Fibroblast of the aortic adventitia (primary cell): ENCODE data around the gene ARMH4. TPM values are rescaled to one million over a fixed set of nuclear protein-coding genes. Genes with fewer than 3 reads are reported as not detected.

Experiments
- DNase-seq: peaks from one replicate; pipeline ENCODE4 v3.0.0-alpha.2; 2010; ENCODE audit warnings: low read depth
- H3K4me3 ChIP-seq: 2 replicates; pipeline ENCODE4 v1.5.1; 2011; ENCODE audit warnings: low read depth, mild to moderate bottlenecking, control low read depth, low read length, moderate library complexity
- total RNA-seq: library from RNA; depleted of rRNA; stranded (reverse); fragments of >200 nt; gene quantifications from 2 replicates; pipeline ENCODE4 v1.2.3, GENCODE V29; 2012; ENCODE audit warnings: low replicate concordance
- TF ChIP-seq, protein P1 (sequence below): IDR thresholded peaks from 2 replicates; pipeline ENCODE4 v1.5.1; 2011; ENCODE audit warnings: mild to moderate bottlenecking, low read length, control low read depth, inconsistent platforms; ENCODE audit not compliant: insufficient read depth

Gene ARMH4
- total RNA-seq, 1 donor, result 4.2 TPM

DNA sequence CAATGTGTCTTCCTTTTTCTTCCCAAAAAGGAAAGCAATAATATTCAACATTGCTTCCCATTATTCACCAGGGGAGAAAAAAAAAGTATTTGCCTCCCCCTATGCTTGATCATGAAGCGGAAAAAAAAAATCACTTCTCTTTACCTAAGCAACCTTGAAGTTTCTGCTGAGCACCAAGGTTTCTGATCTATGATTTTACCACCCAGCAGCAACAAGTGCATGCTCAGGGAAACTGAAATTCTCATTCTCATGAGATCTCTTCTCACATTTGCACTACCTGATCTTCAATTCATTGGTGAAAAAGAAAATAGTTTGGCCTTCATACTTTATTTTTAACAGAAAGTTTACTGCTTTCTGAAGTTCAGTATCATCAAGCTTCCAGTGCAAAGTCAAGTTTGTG, 125.8 kb downstream of the ARMH4 start:
- TF ChIP-seq, protein P1, sequence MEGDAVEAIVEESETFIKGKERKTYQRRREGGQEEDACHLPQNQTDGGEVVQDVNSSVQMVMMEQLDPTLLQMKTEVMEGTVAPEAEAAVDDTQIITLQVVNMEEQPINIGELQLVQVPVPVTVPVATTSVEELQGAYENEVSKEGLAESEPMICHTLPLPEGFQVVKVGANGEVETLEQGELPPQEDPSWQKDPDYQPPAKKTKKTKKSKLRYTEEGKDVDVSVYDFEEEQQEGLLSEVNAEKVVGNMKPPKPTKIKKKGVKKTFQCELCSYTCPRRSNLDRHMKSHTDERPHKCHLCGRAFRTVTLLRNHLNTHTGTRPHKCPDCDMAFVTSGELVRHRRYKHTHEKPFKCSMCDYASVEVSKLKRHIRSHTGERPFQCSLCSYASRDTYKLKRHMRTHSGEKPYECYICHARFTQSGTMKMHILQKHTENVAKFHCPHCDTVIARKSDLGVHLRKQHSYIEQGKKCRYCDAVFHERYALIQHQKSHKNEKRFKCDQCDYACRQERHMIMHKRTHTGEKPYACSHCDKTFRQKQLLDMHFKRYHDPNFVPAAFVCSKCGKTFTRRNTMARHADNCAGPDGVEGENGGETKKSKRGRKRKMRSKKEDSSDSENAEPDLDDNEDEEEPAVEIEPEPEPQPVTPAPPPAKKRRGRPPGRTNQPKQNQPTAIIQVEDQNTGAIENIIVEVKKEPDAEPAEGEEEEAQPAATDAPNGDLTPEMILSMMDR, result no peak

DNA sequence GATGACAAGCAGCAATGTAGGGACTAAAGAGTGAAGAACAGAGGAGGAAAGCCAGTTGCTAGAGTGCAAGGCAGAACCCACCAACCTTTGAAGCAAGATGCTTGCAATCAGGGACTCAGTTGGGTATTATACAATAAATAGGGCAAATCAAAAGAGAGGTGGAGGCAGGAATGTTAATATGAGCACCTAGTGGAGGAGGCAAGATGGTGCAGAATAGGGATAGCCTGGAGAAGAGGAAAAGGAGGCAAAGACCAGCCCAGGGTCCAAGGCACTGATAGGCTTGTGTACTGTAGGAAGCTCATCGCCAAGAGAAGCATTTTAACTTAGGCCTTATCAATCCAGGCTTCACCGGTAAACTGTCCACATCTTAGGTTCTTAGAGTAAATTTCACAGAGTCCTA, 137.2 kb downstream of the ARMH4 start:
- DNase-seq, result no peak
- H3K4me3 ChIP-seq, result no peak overlapping the region
- TF ChIP-seq, protein P1, result no peak

More for the DNA sequence above, 125.8 kb downstream of the ARMH4 start:
- no peak for DNase-seq
- no peak overlapping the region for H3K4me3 ChIP-seq

DNA sequence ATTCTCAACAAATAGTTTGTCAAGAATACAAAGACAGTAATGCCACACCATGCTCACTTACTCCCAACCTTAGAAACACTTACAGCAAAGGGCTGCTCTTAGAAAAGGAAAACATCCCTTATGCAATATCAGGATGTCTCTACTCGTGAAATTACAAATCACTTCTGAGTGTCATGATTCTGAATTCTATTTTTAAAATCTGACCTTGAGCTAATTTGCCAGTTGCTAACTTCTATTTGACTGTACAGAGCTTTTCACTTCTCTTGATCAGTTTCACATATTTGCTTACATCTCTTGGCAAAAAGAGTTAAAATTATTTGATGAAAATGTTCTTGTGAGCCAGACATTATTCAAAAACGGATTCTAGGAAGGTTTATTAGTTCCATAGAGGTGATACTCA, 149.4 kb downstream of the ARMH4 start:
- no peak for DNase-seq
- TF ChIP-seq, protein P1, result no peak
- H3K4me3 ChIP-seq, result no peak overlapping the region

DNA sequence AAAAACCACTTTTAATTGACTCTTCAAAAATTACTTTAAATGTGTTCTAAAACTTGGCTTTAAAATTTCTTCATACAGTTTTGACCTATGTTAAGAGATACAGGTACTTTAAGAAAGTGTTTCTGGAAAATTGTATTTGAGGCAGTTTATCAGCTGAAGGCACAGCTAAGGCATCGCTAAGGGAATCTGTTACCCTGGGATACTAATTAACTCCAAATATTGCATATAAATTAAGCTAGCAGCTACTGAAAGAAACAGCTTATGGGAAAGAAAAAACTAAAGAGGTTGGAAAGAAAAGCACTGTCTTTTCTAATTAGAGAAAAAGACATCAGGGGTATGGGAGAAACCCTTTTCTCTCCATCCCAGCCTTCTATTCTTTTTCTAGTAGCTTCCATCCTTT, 152.0 kb downstream of the ARMH4 start:
- DNase-seq, result no peak
- TF ChIP-seq, protein P1, result no peak
- H3K4me3 ChIP-seq, result no peak overlapping the region

DNA sequence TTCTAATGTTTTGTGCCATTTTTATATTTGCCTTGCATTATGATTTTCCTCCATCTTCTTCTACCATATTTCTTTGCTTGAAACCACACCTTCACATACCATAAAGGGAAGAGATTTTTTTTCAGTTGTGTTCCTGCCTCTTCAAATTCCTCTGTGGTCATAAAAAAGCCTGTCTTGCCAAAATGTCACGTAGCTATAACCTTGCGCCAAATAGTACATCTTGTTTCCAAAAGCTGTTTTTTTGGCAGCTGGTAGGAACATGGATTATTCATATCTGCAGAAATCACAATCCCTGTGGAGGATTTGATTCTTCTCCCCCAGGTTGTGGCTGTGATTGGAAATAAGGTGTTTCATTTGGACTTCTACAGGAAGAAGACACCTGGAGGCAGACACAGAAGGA, 152.5 kb downstream of the ARMH4 start:
- DNase-seq, result no peak
- TF ChIP-seq, protein P1, result no peak
- no peak overlapping the region for H3K4me3 ChIP-seq

DNA sequence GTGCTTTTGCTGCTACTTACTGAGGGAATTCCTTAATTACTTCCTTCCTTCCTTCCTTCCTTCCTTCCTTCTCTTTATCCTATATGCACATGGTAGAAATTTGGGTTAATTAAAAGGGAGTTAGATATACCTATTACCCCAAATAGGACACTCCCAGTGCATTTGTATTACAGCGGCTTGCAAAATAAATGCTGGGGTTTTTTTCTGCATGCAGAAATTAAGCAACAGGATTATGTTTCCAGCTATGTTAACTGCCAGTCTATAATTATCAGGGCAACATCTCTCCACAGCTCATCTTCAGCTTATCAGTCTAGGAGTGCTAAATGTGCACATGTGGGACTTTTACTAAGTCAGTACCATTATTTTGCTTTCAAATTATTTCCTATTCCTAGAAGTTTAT, 153.2 kb downstream of the ARMH4 start:
- TF ChIP-seq, protein P1, result no peak
- DNase-seq, result no peak
- no peak overlapping the region for H3K4me3 ChIP-seq

DNA sequence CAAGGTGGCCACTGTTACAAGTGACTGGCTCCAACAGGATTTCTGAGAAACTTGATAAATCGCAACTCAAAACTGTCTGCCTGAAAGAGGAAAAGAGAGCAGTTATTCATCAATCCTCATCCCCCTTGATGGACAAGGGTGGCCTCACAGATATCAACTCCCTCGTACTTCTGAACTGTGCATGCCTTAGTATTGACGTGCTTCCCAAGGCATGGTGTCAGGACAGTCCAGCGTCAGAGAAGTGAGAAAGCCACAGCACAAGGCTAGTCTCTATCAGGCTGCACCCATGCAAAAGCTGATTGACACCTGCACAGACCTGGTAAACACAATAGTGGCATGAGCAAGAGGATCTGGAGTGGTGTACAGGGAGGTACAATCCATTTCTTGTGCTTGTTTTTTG, 160.7 kb downstream of the ARMH4 start:
- no peak overlapping the region for H3K4me3 ChIP-seq
- TF ChIP-seq, protein P1, result no peak
- DNase-seq, result no peak
